Right lung (tissue), 10 donors: Measurements from ENCODE around the gene SFI1. TPM values are rescaled to one million over a fixed set of nuclear protein-coding genes. Genes with fewer than 3 reads are reported as not detected.
"Not testable (repeated sequence)": the region's sequence is repeated elsewhere in the genome, so short reads cannot be mapped to it uniquely, and the experiment has no call there.

Source experiments
- DNase-seq, 2 donors: peaks; one replicate each; pipeline ENCODE4 v3.0.0-alpha.2; 2013
- long read RNA-seq, 8 donors: transcript quantifications; one replicate each; lab custom pipeline, GENCODE V29; 2026
- polyA plus RNA-seq, 5 donors: library from polyadenylated mRNA; unstranded; fragments of 120-200 nt; gene quantifications; one replicate each; pipeline versions ENCODE4 v1.2.1 to v1.2.3, GENCODE V29; 2013; ENCODE audit warnings: inconsistent platforms in 1 of 5, low replicate concordance in 1 of 5; ENCODE audit not compliant: insufficient read length in 5 of 5, insufficient read depth in 1 of 5

The SFI1 gene, protein sequence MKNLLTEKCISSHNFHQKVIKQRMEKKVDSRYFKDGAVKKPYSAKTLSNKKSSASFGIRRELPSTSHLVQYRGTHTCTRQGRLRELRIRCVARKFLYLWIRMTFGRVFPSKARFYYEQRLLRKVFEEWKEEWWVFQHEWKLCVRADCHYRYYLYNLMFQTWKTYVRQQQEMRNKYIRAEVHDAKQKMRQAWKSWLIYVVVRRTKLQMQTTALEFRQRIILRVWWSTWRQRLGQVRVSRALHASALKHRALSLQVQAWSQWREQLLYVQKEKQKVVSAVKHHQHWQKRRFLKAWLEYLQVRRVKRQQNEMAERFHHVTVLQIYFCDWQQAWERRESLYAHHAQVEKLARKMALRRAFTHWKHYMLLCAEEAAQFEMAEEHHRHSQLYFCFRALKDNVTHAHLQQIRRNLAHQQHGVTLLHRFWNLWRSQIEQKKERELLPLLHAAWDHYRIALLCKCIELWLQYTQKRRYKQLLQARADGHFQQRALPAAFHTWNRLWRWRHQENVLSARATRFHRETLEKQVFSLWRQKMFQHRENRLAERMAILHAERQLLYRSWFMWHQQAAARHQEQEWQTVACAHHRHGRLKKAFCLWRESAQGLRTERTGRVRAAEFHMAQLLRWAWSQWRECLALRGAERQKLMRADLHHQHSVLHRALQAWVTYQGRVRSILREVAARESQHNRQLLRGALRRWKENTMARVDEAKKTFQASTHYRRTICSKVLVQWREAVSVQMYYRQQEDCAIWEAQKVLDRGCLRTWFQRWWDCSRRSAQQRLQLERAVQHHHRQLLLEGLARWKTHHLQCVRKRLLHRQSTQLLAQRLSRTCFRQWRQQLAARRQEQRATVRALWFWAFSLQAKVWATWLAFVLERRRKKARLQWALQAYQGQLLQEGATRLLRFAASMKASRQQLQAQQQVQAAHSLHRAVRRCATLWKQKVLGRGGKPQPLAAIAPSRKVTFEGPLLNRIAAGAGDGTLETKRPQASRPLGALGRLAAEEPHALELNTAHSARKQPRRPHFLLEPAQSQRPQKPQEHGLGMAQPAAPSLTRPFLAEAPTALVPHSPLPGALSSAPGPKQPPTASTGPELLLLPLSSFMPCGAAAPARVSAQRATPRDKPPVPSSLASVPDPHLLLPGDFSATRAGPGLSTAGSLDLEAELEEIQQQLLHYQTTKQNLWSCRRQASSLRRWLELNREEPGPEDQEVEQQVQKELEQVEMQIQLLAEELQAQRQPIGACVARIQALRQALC
- 10 to 100 TPM; 28.9 to 37.5 (median 30.5) TPM for polyA plus RNA-seq
- long read RNA-seq, donor 1, partial matches to known transcripts: 0 of 3 reads
- long read RNA-seq, donor 1, other reads (novel, unspliced or antisense): 0 of 3 reads
- long read RNA-seq, donor 2, partial matches to known transcripts: 0 of 1 reads
- long read RNA-seq, donor 2, other reads (novel, unspliced or antisense): 0 of 1 reads
- long read RNA-seq, donor 3, partial matches to known transcripts: 77 of 80 reads
- long read RNA-seq, donor 3, other reads (novel, unspliced or antisense): 0 of 80 reads
- long read RNA-seq, donor 4, partial matches to known transcripts: 38 of 39 reads
- long read RNA-seq, donor 4, other reads (novel, unspliced or antisense): 0 of 39 reads
- long read RNA-seq, donor 5, partial matches to known transcripts: 0 of 4 reads
- long read RNA-seq, donor 5, other reads (novel, unspliced or antisense): 0 of 4 reads
- long read RNA-seq, donor 6, full-length matches to known transcripts: 5 of 58 reads
- long read RNA-seq, donor 6, partial matches to known transcripts: 53 of 58 reads
- long read RNA-seq, donor 6, other reads (novel, unspliced or antisense): 0 of 58 reads
- long read RNA-seq, donor 7, partial matches to known transcripts: 0 of 4 reads
- long read RNA-seq, donor 7, other reads (novel, unspliced or antisense): 0 of 4 reads
- long read RNA-seq, donor 8, partial matches to known transcripts: 0 of 2 reads
- long read RNA-seq, donor 8, other reads (novel, unspliced or antisense): 0 of 2 reads

DNA sequence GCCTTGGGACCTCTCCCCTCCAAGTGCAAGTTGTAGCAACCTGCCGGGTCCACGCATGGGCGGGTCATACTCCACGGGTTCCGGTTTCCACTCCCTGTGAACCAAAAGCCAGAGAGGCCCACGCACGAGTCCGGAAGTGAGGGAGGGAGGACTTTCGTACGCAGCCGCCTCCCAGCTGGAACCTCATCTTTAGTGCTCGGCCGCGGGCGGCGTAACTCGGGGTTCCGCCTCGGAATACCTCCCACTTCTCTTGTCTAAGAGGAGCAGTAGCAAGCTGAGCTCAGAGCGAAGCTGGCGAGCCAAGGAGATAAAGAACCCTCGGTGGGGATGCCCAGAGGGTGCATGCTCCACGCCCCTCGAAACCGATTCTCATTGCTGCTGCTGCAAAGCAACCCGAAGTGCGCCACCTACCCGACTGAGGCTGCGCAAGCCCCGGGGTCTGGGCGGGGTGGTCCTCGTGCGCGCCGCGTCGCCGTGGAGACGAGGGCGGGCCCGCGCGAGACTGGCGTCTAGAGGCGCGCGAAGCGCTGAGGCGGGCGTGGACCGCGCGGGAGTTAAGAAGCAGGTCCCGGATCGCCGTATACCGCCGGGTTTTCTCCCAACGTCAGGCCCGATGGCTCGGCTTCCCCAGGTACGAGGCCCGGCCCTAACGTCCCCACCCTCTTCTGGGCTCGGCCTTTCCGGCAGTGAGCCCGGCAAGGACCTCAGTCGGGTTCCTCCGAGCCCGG, at the start of gene SFI1:
Gene SFI1, plus strand, starts transcription at position 530 of the 728 bp plus-strand sequence. CDS start 11,749 bp downstream, outside the sequence.
- DNase-seq: peak; percentile 85

DNA sequence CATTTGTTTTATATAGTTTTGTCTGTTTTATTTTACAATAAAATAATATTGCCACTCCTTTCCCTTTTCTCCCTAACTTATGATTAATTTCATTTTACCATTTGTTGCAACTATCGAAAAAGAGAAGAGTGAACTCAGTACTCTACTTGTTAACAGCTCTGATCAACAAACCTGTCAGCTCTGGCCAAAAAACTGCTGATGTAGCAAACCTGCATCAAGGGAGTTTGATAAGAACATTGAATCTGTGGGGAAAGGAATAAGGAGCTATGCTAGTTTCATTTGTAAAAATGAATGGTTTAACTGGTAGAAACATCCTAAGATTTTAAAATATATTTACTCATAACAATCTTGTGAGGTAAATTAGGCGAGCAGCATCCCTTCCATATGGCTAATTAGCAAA, 49.6 kb upstream of the SFI1 start:
- no peak for DNase-seq

DNA sequence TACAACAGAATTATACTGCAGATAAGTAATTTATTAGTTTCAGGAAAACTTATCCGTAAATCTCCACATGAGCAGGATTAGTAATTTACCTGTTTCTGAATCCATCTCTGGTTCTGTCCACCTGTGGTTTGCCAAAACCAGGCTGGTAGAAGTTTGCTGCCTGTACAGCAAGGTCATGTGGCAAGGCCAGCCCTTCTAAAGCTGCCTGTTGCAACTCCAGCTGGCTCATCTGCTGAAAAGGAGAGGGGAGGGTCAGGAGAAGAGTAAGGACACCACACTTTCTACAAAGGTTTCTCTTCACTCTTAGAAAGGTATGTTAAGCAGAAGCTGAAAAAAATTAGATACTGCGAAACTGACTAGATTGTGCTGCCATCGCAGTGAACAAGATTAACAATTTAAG, 49.0 kb upstream of the SFI1 start:
- no peak for DNase-seq

DNA sequence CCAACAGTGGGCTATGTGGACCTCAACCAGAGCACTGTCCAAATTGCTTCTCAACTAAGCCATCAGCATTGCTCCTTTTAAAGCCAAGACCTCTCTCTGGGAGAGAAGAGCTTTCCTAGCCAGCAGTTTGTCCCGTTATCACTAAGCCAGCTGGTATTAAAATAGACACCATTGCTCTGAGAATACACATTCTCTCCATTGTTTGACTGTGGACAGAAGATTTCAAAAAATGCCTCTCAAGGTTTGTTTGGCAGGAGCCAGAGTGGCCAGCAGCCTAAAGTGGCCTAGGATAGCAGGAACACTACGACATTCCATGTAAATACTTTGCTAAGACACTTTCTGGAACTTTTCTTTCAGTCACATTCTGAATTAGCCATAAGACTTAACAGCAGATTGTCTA, 48.0 kb upstream of the SFI1 start:
- DNase-seq: no peak

DNA sequence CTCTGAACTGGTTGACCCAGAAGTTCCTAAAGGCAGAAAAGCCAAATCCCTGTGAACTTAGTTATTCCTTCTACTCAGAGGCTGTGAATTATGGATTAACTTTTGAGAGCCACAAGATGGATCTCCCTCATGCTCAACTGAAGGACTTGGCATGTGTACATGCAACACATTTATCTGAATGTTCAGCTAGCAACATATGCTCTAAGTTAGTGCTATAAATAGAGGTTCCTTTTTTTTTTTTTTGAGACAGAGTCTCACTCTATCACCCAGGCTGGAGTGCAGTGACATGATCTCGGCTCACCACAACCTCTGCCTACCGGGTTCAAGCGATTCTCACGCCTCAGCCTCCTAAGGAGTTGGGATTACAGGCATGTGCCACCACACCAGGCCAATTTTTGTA, 46.8 kb upstream of the SFI1 start:
- no peak for DNase-seq

DNA sequence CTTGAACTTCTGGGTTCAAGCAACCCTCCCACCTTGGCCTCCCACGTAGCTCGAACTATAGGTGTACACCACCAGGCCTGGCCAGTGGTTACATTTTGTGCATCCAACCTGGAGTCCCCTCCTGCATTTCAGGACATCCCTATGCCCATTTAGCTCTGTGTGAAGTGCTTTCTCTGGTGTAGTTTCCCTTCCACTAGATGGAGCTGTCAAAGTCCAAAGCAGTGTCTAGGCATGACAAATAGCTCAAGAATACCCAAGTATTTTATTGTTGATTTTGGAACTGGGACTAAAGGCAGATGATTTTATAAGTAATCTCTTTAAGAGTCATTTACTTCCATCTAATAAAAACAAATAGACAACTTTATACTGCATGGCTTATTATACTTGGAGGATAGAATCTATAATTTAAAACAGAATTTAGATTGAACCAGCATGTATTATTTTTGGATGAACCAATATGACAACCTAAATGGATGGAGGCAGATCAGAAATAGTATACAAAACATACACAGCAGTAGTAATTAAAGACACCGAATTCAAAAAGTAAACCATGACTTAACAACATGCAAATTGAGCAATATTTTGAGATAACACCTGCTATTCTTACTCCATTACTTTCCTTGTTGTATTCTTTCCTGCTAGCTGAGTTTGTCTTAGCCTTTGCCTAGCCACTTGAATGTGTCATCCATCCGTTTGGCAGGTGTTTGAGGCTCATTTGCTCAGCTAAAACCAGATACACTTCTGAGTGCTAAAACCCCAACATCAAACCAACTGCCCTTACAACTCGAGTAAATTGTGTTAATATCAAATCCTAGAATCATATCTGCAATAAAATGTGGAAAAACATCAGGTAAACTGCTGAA, 44.4 kb upstream of the SFI1 start:
- DNase-seq: peak in 1 of 2 donors; percentile 2

DNA sequence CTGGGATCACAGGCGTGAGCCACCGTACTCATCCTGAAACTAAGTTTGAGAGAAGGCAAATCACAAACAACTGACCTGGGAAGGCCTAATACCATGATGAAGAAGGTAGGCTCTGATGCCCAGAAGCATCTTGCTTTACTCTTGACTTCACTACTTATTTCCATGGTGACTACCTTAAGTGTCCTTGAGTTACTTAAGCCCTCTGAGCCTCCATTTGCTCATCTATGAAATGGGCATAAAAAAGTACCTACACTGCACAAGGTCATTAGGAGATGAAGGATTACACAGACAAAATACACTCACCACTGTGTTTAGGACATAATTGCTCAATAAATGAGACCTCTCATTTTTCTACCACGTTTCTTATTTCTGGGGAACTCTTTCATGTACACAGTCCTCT, 34.6 kb upstream of the SFI1 start:
- no peak for DNase-seq

DNA sequence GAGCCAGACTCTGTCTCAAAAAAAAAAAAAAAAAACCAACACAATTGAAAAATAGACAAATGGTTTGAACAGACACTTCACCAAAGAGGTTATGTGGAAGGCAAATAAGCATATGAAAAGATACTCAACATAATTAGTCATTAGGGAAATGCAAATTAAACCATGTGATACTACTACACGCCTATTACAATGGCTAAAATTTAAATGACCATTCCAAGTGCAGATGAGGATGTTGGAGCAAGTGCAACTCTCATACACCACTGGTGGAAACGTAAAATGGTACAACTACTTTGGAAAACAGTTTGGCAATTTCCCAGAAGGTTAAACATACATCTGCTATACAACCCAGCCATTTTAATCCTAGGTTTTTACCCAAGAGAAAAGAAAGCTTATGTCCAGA, 31.0 kb upstream of the SFI1 start:
- no peak for DNase-seq

DNA sequence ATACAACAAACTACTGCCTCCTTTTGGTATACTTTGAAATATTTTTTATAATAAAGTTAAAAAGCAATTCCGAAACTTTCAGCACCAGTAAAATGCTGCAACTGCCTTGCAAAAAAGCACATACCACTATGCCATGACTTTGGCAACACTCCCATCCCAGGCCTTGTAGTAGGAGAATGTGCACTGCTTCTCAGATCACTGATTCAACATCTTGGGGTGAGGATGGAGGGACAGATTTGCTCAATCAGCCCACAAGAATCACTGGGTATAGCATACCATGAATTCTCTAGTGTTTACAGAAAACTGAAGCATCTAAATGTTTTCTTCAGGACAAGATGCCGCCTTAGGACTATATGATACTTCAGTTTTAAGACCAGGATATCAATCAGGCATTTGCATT, 21.6 kb upstream of the SFI1 start:
- DNase-seq: no peak

DNA sequence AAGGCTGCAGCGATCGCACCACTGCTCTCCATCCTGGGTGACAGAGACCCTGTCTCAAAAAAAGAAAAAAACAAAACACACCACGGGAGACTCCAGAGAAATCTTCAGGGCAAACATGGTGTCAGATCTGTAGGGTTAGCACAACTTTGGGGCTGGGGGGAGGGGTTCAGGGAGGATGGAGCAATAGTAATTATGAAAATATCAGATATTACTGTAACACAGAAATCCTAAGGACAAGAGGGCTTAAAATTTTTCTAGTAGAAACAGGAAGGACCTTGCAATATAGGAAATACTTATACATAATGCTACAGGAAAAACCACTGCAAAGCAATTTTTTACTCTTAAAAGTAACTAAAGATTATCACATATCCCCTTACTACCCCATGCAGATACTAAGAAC, 20.5 kb upstream of the SFI1 start:
- DNase-seq: no peak

DNA sequence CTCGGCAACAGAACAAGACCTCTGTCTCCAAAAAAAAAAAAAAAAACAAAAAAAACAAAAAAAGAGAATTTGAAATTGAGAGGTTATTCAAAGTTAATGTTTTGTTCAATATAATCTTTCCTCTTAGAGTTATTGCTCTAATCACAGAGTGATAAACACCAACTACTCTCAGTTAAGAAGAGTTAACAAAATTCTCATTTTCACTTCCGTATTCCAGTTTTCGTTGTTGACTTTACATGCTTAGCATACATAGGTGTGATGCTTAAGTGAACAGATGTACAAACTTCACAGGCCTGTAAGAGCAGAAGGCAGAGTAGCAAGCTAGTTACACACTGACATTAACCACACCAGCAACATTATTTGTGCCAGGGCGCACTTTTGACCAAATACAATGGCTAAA, 19.0 kb upstream of the SFI1 start:
- no peak for DNase-seq

DNA sequence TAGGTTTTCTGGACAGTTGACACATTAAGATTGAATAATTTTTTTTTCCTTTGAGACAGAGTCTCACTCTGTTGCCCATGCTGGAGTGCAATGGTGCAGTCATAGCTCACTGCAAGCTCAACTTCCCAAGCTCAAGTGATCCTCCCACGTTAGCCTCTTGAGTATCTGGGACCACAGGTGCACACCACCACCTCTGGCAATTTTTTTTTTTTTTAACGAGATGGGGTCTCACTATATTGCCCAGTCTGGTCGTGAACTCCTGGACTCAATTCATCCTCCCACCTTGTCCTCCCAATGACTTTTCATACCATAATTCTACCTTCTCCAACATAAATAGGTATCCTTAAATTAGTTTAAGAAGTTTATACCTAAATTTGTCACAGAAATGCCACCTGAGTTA, 15.2 kb upstream of the SFI1 start:
- no peak for DNase-seq

DNA sequence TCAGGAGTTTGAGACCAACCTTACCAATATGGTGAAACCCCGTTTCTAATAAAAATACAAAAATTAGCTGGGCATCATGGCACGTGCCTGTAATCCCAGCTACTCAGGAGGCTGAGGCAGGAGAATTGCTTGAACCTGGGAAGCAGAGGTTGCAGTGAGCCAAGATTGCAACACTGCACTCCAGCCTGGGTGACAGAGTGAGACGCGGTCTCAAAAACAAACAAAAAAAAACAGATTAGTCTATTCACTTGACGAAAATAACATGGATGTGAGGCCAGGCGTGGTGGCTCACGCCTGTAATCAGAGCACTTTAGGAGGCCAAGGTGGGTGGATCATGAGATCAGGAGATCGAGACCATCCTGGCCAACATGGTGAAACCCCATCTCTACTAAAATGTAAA, 13.9 kb upstream of the SFI1 start:
- DNase-seq: not testable (repeated sequence)

DNA sequence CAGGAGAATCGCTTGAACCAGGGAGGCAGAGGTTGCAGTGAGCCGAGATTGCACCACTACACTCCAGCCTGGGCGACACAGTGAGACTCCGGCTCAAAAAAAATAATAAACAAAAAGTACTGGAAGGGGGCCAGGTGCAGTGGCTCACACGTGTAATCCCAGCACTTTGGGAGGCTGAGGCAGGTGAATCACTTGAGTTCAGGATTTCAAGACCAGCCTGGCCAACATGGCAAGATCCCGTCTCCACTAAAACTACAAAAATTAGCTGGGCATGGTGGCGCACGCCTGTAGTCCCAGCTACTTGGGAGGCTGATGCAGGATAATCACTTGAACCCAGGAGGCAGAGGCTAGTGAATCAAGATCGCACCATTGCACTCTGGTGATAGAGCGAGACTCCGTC, 10.0 kb upstream of the SFI1 start:
- DNase-seq: not testable (repeated sequence)

DNA sequence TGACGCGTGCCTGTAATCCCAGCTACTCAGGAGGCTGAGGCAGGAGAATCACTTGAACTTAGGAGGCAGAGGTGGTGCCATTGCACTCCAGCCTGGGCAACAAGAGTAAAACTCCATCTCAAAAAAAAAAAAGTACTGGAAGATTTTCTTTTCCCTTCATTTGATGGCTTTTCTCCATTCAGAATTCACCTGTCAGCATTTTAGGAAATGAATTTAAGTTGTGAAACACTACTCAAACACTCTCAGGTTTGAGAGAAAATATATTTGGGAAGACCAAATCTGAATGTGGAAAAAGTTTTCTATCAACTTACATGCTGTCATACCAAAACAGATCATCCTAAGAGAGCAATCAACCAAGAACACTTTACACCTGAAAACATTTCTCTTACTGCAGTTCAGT, 9.4 kb upstream of the SFI1 start:
- no peak for DNase-seq

DNA sequence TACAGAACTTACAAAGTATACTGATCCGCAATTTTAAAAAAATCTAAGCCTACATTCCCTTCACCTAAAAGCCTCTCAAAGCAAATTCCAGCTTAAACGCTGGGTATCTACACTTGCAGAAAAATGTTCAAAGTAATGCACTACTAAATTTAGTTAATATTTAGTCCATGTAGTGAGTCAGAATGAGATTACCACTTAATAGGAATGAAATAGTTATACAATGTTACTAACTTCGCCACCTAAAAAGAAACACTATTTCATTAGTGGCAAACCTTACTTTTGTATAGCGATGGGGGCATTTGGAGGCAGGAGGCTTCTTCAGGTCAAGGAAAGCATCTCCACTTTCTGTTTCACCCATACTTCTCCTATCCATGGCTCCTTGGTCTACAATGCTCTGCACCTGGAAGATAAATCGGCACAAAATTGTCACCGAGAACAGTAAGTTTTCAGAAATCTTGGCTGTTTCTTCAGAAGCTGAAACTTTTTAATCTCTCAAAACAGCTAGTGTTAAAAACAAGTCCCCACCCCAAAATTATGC, 7.9 kb upstream of the SFI1 start:
- DNase-seq: no peak

DNA sequence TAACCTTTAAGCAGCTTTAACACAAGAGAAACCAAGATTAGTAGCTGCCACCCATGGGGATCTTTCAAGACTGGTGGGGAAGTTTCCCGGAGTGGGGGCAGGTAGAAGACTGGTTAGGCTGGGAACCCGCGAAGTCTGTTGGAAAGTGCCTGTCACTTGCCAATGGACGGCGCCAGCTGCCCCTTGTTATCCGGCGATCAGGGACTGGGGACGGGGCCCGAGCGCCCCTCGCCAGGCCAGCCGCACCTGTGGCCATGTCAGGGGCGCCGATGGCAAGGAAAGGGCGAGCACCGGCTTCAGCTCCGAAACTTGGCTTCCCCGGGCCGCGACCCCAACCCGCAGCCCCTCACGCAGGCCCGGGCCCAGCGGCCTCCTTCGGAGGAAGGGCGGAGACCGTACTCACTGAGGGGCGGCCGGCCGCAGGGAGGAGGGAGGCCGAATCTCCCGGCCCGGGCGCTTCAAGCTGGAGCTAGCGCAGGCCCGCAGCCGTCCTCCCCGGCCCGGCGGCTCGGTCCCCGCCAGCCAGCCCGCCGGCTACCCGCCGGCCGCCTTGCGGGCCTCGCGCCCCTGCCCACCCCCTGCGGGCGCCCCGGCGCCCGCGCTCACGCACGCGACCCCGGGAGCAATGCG, 7.2 kb upstream of the SFI1 start:
- DNase-seq: no peak
